H9 (cell line): ENCODE data around the gene LDB1. TPM values are rescaled to one million over a fixed set of nuclear protein-coding genes. Genes with fewer than 3 reads are reported as not detected.

Source experiments
- DNase-seq: peaks from one replicate; pipeline ENCODE4 v3.0.0-alpha.2; 2017
- H2AFZ ChIP-seq: one replicate; pipeline ENCODE4 v1.6.1; 2013; ENCODE audit warnings: mild to moderate bottlenecking, low read length, control low read depth, moderate library complexity
- H2AK5ac ChIP-seq: 2 replicates; pipeline ENCODE4 v1.6.1; 2013; ENCODE audit warnings: low read length, control low read depth, mixed read lengths; ENCODE audit not compliant: insufficient read length
- H2BK120ac ChIP-seq: one replicate; pipeline ENCODE4 v1.6.1; 2013; ENCODE audit warnings: low read depth, mild to moderate bottlenecking, low read length, control low read depth, inconsistent platforms; ENCODE audit not compliant: poor library complexity, severe bottlenecking
- H2BK12ac ChIP-seq: 2 replicates; pipeline ENCODE4 v1.6.1; 2013; ENCODE audit warnings: low read length, control low read depth, mixed read lengths, low read depth; ENCODE audit not compliant: insufficient read length
- H2BK15ac ChIP-seq: 2 replicates; pipeline ENCODE4 v1.6.1; 2013; ENCODE audit warnings: low read depth, low read length, control low read depth
- H2BK20ac ChIP-seq: one replicate; pipeline ENCODE4 v1.6.1; 2013; ENCODE audit warnings: low read depth, mild to moderate bottlenecking, low read length, control low read depth, inconsistent platforms; ENCODE audit not compliant: poor library complexity, severe bottlenecking
- H2BK5ac ChIP-seq: 2 replicates; pipeline ENCODE4 v1.6.1; 2013; ENCODE audit warnings: low read length, control low read depth, mixed read lengths; ENCODE audit not compliant: insufficient read length
- H3K14ac ChIP-seq: 2 replicates; pipeline ENCODE4 v1.6.1; 2013; ENCODE audit warnings: low read length, control low read depth; ENCODE audit not compliant: insufficient read depth
- H3K18ac ChIP-seq: 2 replicates; pipeline ENCODE4 v1.6.1; 2013; ENCODE audit warnings: low read depth, mild to moderate bottlenecking, mixed read lengths, low read length, control low read depth; ENCODE audit not compliant: insufficient read length
- H3K23ac ChIP-seq: 2 replicates; pipeline ENCODE4 v1.6.1; 2013; ENCODE audit warnings: low read length, control low read depth, mixed read lengths, low read depth; ENCODE audit not compliant: insufficient read length
- H3K23me2 ChIP-seq: 2 replicates; pipeline ENCODE4 v1.6.1; 2013; ENCODE audit warnings: low read depth, mild to moderate bottlenecking, mixed read lengths, low read length, control low read depth; ENCODE audit not compliant: insufficient read length, poor library complexity, severe bottlenecking
- H3K27ac ChIP-seq: 2 replicates; pipeline ENCODE4 v1.5.1; 2013; ENCODE audit warnings: low read length, control low read depth, mixed read lengths, low read depth; ENCODE audit not compliant: insufficient read length
- H3K27me3 ChIP-seq: 2 replicates; pipeline ENCODE4 v1.6.1; 2013; ENCODE audit warnings: low read length, control low read depth, inconsistent platforms; ENCODE audit not compliant: insufficient read depth
- H3K4ac ChIP-seq: 2 replicates; pipeline ENCODE4 v1.6.1; 2013; ENCODE audit warnings: low read depth, mild to moderate bottlenecking, control low read depth, inconsistent platforms, low read length, moderate library complexity
- H3K4me1 ChIP-seq: 2 replicates; pipeline ENCODE4 v1.6.1; 2013; ENCODE audit warnings: low read length, control low read depth, inconsistent platforms; ENCODE audit not compliant: insufficient read depth
- H3K4me2 ChIP-seq: 2 replicates; pipeline ENCODE4 v1.6.1; 2013; ENCODE audit warnings: low read length, control low read depth, mixed read lengths; ENCODE audit not compliant: insufficient read length, insufficient read depth
- H3K56ac ChIP-seq: 2 replicates; pipeline ENCODE4 v1.6.1; 2013; ENCODE audit warnings: low read depth, mild to moderate bottlenecking, mixed read lengths, low read length, control low read depth; ENCODE audit not compliant: insufficient read length
- H3K79me1 ChIP-seq: 2 replicates; pipeline ENCODE4 v1.6.1; 2013; ENCODE audit warnings: low read depth, mild to moderate bottlenecking, moderate library complexity, low read length, control low read depth, inconsistent platforms; ENCODE audit not compliant: insufficient read depth, poor library complexity, severe bottlenecking
- H3K79me2 ChIP-seq: 2 replicates; pipeline ENCODE4 v1.6.1; 2013; ENCODE audit warnings: low read length, control low read depth, inconsistent platforms; ENCODE audit not compliant: insufficient read depth
- H3K9ac ChIP-seq: 2 replicates; pipeline ENCODE4 v1.6.1; 2013; ENCODE audit warnings: low read length, control low read depth, mixed read lengths; ENCODE audit not compliant: insufficient read length; ENCODE audit errors: extremely low read depth
- H3K9me3 ChIP-seq: one replicate; pipeline ENCODE4 v1.6.1; 2013; ENCODE audit warnings: low read depth, low read length, inconsistent platforms; ENCODE audit not compliant: control insufficient read depth
- H3T11ph ChIP-seq: one replicate; pipeline ENCODE4 v1.6.1; 2013; ENCODE audit warnings: mild to moderate bottlenecking, low read length, control low read depth, inconsistent platforms
- H4K20me1 ChIP-seq: one replicate; pipeline ENCODE4 v1.6.1; 2013; ENCODE audit not compliant: control insufficient read depth, insufficient read length, insufficient read depth
- H4K5ac ChIP-seq: 2 replicates; pipeline ENCODE4 v1.6.1; 2013; ENCODE audit warnings: low read depth, mild to moderate bottlenecking, mixed read lengths, low read length, control low read depth; ENCODE audit not compliant: insufficient read length
- H4K8ac ChIP-seq: replicated peaks from 2 replicates; pipeline ENCODE4 v1.6.1; 2013; ENCODE audit warnings: low read length, control low read depth, mixed read lengths, low read depth; ENCODE audit not compliant: insufficient read length
- H4K91ac ChIP-seq: 2 replicates; pipeline ENCODE4 v1.6.1; 2013; ENCODE audit warnings: low read depth, mild to moderate bottlenecking, moderate library complexity, mixed read lengths, low read length, control low read depth; ENCODE audit not compliant: insufficient read length
- H3K27ac Mint-ChIP-seq, 3 experiments: 2 replicates in 2 of 3; 3 replicates in 1 of 3; pipeline ENCODE4 v1.8.0; 2020 to 2021; ENCODE audit warnings: mixed read lengths in 3 of 3, mild to moderate bottlenecking in 1 of 3, moderate library complexity in 1 of 3
- H3K27me3 Mint-ChIP-seq: 2 replicates; pipeline ENCODE4 v1.8.0; 2021; ENCODE audit warnings: low read depth, mild to moderate bottlenecking, moderate library complexity, mixed read lengths
- H3K36me3 Mint-ChIP-seq, 3 experiments: 2 replicates in 2 of 3; 3 replicates in 1 of 3; pipeline ENCODE4 v1.8.0; 2020 to 2021; ENCODE audit warnings: low read depth in 3 of 3, mixed read lengths in 3 of 3; ENCODE audit not compliant: insufficient read depth in 1 of 3
- H3K4me1 Mint-ChIP-seq, 2 experiments: 2 replicates each; pipeline ENCODE4 v1.8.0; 2020; ENCODE audit warnings: mixed read lengths in 2 of 2
- H3K4me3 Mint-ChIP-seq, 2 experiments: 2 replicates in 1 of 2; 3 replicates in 1 of 2; pipeline ENCODE4 v1.8.0; 2020 to 2021; ENCODE audit warnings: mild to moderate bottlenecking in 2 of 2, mixed read lengths in 2 of 2, moderate library complexity in 1 of 2
- H3K9me3 Mint-ChIP-seq, 2 experiments: 2 replicates in 1 of 2; 3 replicates in 1 of 2; pipeline ENCODE4 v1.8.0; 2020; ENCODE audit warnings: mild to moderate bottlenecking in 2 of 2, mixed read lengths in 2 of 2, moderate library complexity in 1 of 2
- WGBS: extraction: QIAGEN DNeasy Blood & Tissue Kit; methylation state at CpG from one replicate; pipeline ENCODE4 v1.1.7; 2013; ENCODE audit warnings: missing lambda C conversion rate, low lambda C conversion rate, mixed read lengths; ENCODE audit not compliant: insufficient read length; ENCODE audit errors: extremely low coverage; 5-methylcytosine and 5-hydroxymethylcytosine counted together
- total RNA-seq: library from RNA; stranded (reverse); gene quantifications from 2 replicates; pipeline ENCODE4 v1.2.1, GENCODE V29; 2021
- TF ChIP-seq, protein P1 (sequence below): fragments of 200-600 bp; sonication (generic); conservative IDR thresholded peaks from 3 replicates; pipeline ENCODE4 v1.8.0; 2021; ENCODE audit warnings: antibody characterized with exemption, mild to moderate bottlenecking

Gene LDB1
- total RNA-seq, 1 experiment from 2014 or later = 80.5 TPM

DNA sequence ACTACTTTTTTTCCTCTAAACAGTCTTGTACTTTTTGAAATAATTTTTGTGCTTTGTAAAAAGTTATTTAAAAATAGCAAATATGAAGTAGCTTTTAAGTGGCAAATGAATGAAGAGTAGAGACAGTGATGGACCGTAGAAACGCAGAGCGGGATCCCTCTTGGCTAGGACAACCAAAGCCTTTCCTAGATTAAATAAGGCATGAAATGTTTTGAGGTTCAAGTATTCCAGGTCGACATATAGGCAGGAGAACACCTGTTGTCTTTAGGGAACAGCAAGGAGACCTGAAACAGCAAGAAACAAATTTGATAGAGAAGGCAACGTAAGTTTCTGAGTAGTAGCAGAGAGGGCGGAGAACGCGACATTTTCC, 12.0 kb upstream of the LDB1 start:
- Histone ChIP-seq H3K14ac (no peak overlapping the region), H3K27me3 (no peaks in the 10 kb centered on the region), H3K56ac (no peak overlapping the region), H3K23ac (no peak overlapping the region), H4K8ac (no peak overlapping the region), H3K79me1 (peaks cover 6% of the 10 kb centered on the region), H3K9ac (no peak overlapping the region), H3K9me3 (no peaks in the 10 kb centered on the region), H3K18ac (no peak overlapping the region), H3T11ph (no peak overlapping the region), H2BK12ac (no peak overlapping the region), H2AK5ac (no peak overlapping the region), H2BK20ac (no peak overlapping the region), H2BK15ac (no peak overlapping the region), H3K27ac (no peak overlapping the region), H4K91ac (no peak overlapping the region), H4K20me1 (no peaks in the 10 kb centered on the region), H3K23me2 (peaks cover 11% of the 10 kb centered on the region), H4K5ac (no peak overlapping the region), H2BK120ac (no peak overlapping the region), H3K4me1 (no peaks in the 10 kb centered on the region; the same call in 1 of the 2 replicates), H3K4me2 (peak overlapping the region; percentile 100), H3K4ac (no peak overlapping the region), H2AFZ (peak overlapping the region; percentile 74), H3K79me2 (peaks cover 37% of the 10 kb centered on the region), H2BK5ac (no peak overlapping the region)
- peaks cover 23 to 27% of the 10 kb centered on the region in 2 experiments for H3K4me1 Mint-ChIP-seq
- no CpG with 5 or more reads among the region's 8 CpGs for WGBS
- peaks cover 12 to 24% (median 16%) of the 10 kb centered on the region in 3 experiments; a peak in 6 of 7 replicates for H3K36me3 Mint-ChIP-seq
- TF ChIP-seq, protein P1, sequence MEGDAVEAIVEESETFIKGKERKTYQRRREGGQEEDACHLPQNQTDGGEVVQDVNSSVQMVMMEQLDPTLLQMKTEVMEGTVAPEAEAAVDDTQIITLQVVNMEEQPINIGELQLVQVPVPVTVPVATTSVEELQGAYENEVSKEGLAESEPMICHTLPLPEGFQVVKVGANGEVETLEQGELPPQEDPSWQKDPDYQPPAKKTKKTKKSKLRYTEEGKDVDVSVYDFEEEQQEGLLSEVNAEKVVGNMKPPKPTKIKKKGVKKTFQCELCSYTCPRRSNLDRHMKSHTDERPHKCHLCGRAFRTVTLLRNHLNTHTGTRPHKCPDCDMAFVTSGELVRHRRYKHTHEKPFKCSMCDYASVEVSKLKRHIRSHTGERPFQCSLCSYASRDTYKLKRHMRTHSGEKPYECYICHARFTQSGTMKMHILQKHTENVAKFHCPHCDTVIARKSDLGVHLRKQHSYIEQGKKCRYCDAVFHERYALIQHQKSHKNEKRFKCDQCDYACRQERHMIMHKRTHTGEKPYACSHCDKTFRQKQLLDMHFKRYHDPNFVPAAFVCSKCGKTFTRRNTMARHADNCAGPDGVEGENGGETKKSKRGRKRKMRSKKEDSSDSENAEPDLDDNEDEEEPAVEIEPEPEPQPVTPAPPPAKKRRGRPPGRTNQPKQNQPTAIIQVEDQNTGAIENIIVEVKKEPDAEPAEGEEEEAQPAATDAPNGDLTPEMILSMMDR = no peak
- no peaks in the 10 kb centered on the region; a peak in 1 of 5 replicates for H3K9me3 Mint-ChIP-seq
- H3K27ac Mint-ChIP-seq = peak overlapping the region in 2 of 3 experiments; percentile 1 to 99; a peak in 2 of 7 replicates
- DNase-seq = no peak
- peaks cover 2% of the 10 kb centered on the region; the same call in 1 of the 2 replicates for H3K27me3 Mint-ChIP-seq
- peak overlapping the region; percentile 97 to 98 for H3K4me3 Mint-ChIP-seq
